Measurements from ENCODE around the gene PRICKLE1. TPM values are rescaled to one million over a fixed set of nuclear protein-coding genes. Genes with fewer than 3 reads are reported as not detected.

The PRICKLE1 gene
- total RNA-seq, 2 donors from 2014 or later: 3.6 to 4.7 TPM

DNA sequence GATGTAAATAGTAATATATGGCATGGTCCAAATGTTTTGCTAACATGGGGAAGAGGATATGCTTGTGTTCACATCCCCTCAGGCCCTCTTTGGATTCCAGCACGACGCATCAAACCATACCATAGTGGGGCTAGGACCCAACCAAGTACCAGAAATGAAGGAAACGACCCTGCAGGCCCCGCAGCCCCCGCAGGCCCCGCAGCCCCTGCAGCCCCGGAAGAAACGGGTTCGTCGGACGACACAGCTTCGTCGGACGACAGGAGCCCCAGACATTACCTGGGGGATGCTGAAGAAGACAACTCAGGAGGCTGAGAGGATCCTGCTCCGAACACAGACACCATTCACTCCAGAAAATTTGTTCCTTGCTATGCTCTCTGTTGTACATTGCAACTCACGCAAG lies 143.7 kb downstream of the PRICKLE1 start:
- H3K9me3 ChIP-seq: no peaks in the 10 kb centered on the region
- H3K27ac ChIP-seq: no peak overlapping the region
- H3K27me3 ChIP-seq: no peaks in the 10 kb centered on the region
- peaks cover 5% of the 10 kb centered on the region for H3K4me1 ChIP-seq
- TF ChIP-seq POLR2A (IDR thresholded peaks at IDR 0.05): no peak
- TF ChIP-seq, protein P1, sequence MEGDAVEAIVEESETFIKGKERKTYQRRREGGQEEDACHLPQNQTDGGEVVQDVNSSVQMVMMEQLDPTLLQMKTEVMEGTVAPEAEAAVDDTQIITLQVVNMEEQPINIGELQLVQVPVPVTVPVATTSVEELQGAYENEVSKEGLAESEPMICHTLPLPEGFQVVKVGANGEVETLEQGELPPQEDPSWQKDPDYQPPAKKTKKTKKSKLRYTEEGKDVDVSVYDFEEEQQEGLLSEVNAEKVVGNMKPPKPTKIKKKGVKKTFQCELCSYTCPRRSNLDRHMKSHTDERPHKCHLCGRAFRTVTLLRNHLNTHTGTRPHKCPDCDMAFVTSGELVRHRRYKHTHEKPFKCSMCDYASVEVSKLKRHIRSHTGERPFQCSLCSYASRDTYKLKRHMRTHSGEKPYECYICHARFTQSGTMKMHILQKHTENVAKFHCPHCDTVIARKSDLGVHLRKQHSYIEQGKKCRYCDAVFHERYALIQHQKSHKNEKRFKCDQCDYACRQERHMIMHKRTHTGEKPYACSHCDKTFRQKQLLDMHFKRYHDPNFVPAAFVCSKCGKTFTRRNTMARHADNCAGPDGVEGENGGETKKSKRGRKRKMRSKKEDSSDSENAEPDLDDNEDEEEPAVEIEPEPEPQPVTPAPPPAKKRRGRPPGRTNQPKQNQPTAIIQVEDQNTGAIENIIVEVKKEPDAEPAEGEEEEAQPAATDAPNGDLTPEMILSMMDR (IDR thresholded peaks at IDR 0.05): no peak
- WGBS, 2 donors: 94 to 96% methylated on average over 12 to 16 of the region's 16 CpGs
- ATAC-seq (no peak), DNase-seq (no peak)
- H3K36me3 ChIP-seq (replicated peaks in 1 of 2; ENCODE audit: insufficient read depth in 1 of 2, low read depth in 2 of 2): no peaks in the 10 kb centered on the region
- intact Hi-C loops (cut with DNase I): no loop called here
- no peak overlapping the region for H3K4me3 ChIP-seq

DNA sequence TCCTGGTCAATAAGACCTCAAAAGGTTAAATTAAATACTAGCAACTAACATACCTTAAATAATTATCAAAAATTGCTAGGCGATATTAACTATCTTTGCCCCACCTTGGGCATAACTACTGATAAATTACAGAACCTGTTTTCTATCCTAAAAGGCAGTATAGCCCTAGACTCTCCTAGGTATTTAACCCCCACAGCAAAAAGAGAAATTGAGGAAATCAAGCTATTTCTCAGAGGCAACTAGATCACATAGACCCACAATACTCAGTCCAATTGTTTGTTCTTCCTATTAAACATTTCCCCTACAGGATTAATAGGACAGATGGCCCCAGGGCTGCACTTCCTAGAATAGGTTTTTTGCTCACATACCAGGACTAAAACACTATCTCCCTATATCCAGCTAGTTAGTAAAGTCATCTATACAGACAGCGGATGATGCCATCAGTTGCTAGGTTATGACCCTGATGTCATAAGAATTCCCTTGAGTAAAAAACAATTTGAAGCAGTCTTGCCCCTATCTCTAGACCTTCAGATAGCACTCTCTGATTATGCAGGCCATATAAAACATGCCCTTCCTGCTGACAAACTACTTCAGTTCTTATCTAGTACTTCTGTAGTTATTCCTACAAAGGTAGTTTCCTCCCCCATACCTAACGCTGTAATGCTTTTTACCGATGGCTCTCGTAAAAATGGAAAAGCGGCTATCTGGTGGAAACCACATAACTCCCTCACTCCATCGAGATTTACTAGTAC lies 145.2 kb downstream of the PRICKLE1 start:
- no peak for TF ChIP-seq POLR2A (IDR thresholded peaks at IDR 0.05)
- TF ChIP-seq, protein P1 (IDR thresholded peaks at IDR 0.05): no peak
- intact Hi-C loops (cut with DNase I): no loop called here
- no peak for ATAC-seq

DNA sequence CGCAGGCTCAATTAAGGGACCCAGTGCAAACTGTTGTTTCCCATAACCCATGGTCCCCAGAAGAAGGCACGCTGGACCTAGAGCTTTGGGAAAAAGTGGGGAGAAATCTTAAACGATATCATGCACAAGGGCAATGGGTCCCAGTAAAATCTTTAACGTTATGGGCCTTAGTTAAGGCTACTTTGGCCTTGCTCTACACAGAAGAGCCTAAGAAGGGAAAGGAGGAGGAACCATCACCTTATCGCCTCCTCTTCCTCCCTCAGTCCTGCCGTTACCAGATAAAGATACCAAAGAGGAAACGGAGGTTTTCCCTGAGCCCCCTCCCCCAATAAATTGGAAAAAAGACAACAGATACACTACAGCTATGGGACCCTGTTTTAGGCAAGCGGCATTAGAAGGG lies 146.7 kb downstream of the PRICKLE1 start:
- TF ChIP-seq, protein P1 (IDR thresholded peaks at IDR 0.05): no peak
- no peak for TF ChIP-seq POLR2A (IDR thresholded peaks at IDR 0.05)
- Histone ChIP-seq H3K27ac (no peak overlapping the region), H3K4me1 (peaks cover 5% of the 10 kb centered on the region), H3K27me3 (no peaks in the 10 kb centered on the region), H3K36me3 (replicated peaks in 1 of 2; ENCODE audit: insufficient read depth in 1 of 2, low read depth in 2 of 2) (no peaks in the 10 kb centered on the region), H3K4me3 (no peak overlapping the region), H3K9me3 (no peaks in the 10 kb centered on the region)
- 93 to 96% methylated on average over 8 of the region's 8 CpGs for WGBS, 2 donors
- no peak for ATAC-seq
- no peak for DNase-seq
- intact Hi-C loops (cut with DNase I): no loop called here

More for the DNA sequence above, 145.2 kb downstream of the PRICKLE1 start:
- no peak overlapping the region for H3K4me3 ChIP-seq
- H3K4me1 ChIP-seq: peaks cover 5% of the 10 kb centered on the region
- no peaks in the 10 kb centered on the region for H3K27me3 ChIP-seq
- H3K9me3 ChIP-seq: no peaks in the 10 kb centered on the region
- no peaks in the 10 kb centered on the region for H3K36me3 ChIP-seq (replicated peaks in 1 of 2; ENCODE audit: insufficient read depth in 1 of 2, low read depth in 2 of 2)
- no peak for DNase-seq
- H3K27ac ChIP-seq: no peak overlapping the region
- 93 to 97% methylated on average over 7 of the region's 7 CpGs for WGBS, 2 donors

DNA sequence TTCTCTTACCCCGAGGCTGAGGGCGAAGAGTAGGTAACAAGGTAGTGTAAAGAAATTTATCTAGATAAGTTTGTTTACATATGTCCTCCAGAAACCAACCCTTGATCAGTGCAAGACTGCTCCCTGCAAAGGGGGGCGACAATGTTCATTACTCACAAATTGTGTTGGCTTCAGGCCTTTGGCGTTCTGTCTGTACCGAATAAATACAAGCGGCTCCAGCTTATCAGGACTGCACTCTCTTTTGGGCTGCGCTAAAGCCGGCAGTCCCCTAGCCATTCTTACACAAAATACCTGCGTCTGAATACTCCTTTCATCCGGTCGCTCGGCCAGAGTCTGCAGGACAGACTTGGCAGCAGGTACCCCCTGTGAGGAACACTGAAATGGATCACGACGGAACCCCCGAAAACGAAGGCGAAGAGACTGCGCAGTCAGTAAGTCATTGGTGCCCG lies 147.2 kb downstream of the PRICKLE1 start:
- WGBS, 2 donors: 84 to 87% methylated on average over 19 of the region's 19 CpGs
- Histone ChIP-seq H3K36me3 (replicated peaks in 1 of 2; ENCODE audit: insufficient read depth in 1 of 2, low read depth in 2 of 2) (no peaks in the 10 kb centered on the region), H3K27ac (no peak overlapping the region)

More for the DNA sequence above, 147.2 kb downstream of the PRICKLE1 start:
- Histone ChIP-seq H3K4me1 (peaks cover 2% of the 10 kb centered on the region), H3K9me3 (no peaks in the 10 kb centered on the region), H3K4me3 (no peak overlapping the region), H3K27me3 (no peaks in the 10 kb centered on the region)
- ATAC-seq (no peak), DNase-seq (no peak)
- intact Hi-C loops (cut with DNase I): no loop called here
- TF ChIP-seq, protein P1 (IDR thresholded peaks at IDR 0.05): no peak
- TF ChIP-seq POLR2A (IDR thresholded peaks at IDR 0.05): no peak

Data from body of pancreas (tissue), 4 donors.